Skeletal muscle satellite cell (primary cell): ENCODE results near the gene TXNL1.
"Not testable (repeated sequence)": the region's sequence is repeated elsewhere in the genome, so short reads cannot be mapped to it uniquely, and the experiment has no call there.

Experiments
- H3K27me3 ChIP-seq: 2 replicates; pipeline ENCODE4 v1.7.0; 2013; ENCODE audit warnings: low read length; ENCODE audit not compliant: control insufficient read depth, insufficient read depth
- H3K36me3 ChIP-seq: 2 replicates; pipeline ENCODE4 v1.7.0; 2013; ENCODE audit warnings: mild to moderate bottlenecking, control low read depth, low read length; ENCODE audit not compliant: insufficient read depth
- H3K4me1 ChIP-seq: 2 replicates; pipeline ENCODE4 v1.7.0; 2013; ENCODE audit warnings: low read length; ENCODE audit not compliant: control insufficient read depth, insufficient read depth
- H3K4me2 ChIP-seq: 2 replicates; pipeline ENCODE4 v1.7.0; 2013; ENCODE audit warnings: mild to moderate bottlenecking, low read length
- H3K4me3 ChIP-seq: 2 replicates; pipeline ENCODE4 v1.7.0; 2013; ENCODE audit warnings: low read length
- H3K9ac ChIP-seq: 2 replicates; pipeline ENCODE4 v1.7.0; 2013; ENCODE audit warnings: mild to moderate bottlenecking, low read depth, low read length, moderate library complexity
- H3K9me3 ChIP-seq: replicated peaks from 2 replicates; pipeline ENCODE4 v1.7.0; 2013; ENCODE audit warnings: mild to moderate bottlenecking, control low read depth, low read length

Gene TXNL1

DNA sequence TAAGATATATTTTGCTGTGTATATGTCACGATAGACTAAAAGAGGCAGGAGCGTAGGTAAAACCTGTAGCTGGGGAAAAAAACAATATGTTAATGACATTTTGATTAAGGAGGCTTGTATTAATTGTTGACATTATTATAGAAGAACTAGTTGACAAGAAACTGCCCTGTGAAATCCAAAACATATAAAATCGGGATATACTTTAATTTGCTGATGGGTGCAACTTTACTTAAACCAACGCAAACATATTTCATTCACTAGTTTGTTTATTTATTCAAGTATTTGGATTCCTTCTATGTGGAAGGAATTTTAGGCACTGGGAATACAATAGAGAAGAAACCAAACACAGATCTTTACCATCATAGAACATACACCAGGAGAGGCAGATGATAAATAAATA lies 20.7 kb upstream of the TXNL1 start:
- Histone ChIP-seq H3K9me3 (no peaks in the 10 kb centered on the region), H3K36me3 (no peaks in the 10 kb centered on the region)

DNA sequence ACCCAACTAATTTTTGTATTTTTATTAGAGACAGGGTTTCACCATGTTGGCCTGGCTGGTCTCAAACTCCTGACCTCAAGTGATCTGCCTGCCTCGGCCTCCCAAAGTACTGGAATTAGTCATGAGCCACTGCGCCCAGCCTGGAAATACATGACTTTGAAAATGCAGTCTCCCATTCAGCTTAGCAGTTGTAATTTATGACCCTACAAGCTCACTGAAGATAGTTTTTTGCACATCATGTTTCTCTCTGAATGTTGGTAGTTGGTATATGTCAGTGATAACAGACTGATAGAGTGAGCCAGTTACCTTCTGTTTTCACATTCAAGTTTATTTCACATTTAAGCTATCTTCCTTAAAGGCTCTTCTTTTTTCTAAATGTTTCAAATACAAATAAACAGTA lies 19.9 kb upstream of the TXNL1 start:
- Histone ChIP-seq H3K9me3 (no peaks in the 10 kb centered on the region), H3K36me3 (no peaks in the 10 kb centered on the region), H3K27me3 (no peaks in the 10 kb centered on the region), H3K4me2 (no peak overlapping the region), H3K9ac (no peak overlapping the region), H3K4me1 (peaks cover 8% of the 10 kb centered on the region), H3K4me3 (no peak overlapping the region)

More for the DNA sequence above, 20.7 kb upstream of the TXNL1 start:
- Histone ChIP-seq H3K4me2 (no peak overlapping the region), H3K4me3 (no peak overlapping the region), H3K27me3 (no peaks in the 10 kb centered on the region), H3K9ac (no peak overlapping the region), H3K4me1 (peaks cover 8% of the 10 kb centered on the region)

DNA sequence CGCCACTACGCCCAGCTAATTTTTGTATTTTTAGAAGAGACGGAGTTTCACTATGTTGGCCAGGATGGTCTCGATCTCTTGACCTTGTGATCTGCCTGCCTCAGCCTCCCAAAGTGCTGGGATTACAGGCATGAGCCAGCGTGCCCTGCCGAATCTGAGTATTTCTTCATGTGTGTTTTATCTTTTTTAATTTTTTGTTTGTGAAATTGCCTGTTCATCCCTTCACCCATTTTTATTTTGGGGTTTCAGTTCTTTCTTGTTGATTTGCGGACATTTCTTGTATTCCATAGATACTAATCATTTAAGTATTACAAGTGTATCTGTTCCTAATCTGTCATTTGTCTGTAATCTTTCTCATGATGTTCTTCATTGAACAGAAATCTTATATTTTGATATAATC lies 15.9 kb upstream of the TXNL1 start:
- not testable (repeated sequence) for H3K36me3 ChIP-seq, H3K4me2 ChIP-seq, H3K4me3 ChIP-seq, H3K4me1 ChIP-seq, H3K9me3 ChIP-seq, H3K27me3 ChIP-seq, H3K9ac ChIP-seq

DNA sequence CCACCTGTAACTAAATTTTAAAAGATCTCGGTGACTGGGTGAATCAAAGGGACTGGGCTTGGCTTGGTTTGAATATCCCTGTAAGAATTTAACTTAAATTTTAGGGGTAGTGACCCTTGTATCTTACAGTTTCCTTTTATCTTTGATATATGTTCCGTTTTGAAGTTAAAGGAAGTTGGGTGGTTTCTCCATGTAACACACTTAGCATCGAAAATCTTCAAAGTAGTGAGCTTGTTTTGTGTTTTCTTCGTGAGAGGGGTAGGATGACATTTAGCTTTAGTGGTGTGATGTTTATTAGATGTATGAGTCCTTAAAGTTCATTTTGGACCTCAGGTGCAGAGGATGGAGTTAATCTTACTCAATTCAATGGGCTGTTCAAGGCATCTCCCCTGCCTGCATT lies 14.4 kb upstream of the TXNL1 start:
- no peak overlapping the region for H3K4me2 ChIP-seq
- peaks cover 9% of the 10 kb centered on the region for H3K4me1 ChIP-seq
- H3K9ac ChIP-seq = no peak overlapping the region
- no peak overlapping the region for H3K4me3 ChIP-seq
- no peaks in the 10 kb centered on the region for H3K36me3 ChIP-seq
- no peaks in the 10 kb centered on the region for H3K27me3 ChIP-seq
- H3K9me3 ChIP-seq = no peaks in the 10 kb centered on the region

DNA sequence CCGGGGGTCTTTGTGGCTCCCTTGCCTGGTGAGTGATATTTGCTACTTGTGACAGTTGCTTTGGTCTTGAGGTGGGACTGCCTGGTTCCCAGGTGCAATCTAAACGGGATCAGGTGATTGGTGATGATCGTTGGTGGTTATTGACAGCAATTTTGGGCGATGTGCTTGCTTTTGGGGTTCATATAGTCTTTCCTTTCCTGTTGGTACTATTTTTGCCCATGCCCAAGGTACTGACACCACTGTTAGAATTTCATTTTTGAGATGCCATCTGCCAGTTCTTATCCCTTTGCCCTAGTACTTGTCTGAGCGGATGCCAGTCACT lies 13.3 kb upstream of the TXNL1 start:
- Histone ChIP-seq H3K36me3 (no peaks in the 10 kb centered on the region), H3K27me3 (no peaks in the 10 kb centered on the region), H3K4me2 (peak overlapping the region; percentile 94), H3K9ac (peak overlapping the region; percentile 89), H3K4me3 (peak overlapping the region; percentile 98), H3K9me3 (no peaks in the 10 kb centered on the region), H3K4me1 (peaks cover 9% of the 10 kb centered on the region)

DNA sequence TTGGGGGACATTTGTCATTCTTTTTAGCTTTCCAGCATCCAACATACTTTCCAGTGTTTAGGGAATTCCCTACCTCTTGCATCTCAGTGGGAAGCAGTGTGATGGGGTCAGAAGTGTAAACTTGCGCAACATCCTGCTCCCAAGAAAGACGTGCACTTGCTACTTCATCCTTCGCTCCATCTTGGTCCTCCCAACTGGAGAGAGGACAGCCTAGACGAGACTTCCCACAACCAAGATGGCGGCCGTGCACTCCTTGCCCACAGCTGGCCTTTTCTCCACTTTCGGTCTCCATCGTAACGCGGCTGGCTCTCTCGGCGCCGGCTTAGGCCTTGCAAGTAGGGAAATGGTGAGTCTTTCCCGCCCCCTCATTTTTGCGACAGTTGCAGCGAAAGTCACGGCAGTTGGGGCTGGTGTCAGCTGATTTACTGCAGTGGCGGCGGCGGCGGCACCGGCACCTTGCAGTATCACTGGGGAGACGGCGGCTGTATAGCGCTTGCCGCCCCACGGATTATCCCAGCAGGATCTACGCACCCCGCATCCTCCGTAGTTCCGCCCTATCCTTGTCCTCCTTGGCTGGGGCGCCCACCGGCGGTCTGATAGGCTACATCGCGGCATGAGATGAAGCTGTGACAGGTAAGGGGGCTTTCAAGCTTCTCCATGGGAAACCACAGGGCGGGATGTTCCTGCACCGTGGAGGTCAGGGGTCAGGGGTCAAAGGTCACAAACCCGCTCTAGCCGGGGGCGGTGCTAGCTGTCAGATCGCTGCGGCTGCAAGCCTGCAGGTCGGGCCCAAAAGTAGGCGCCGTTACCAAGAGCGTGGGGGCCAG lies 12.8 kb upstream of the TXNL1 start, which contains the start of gene WDR7:
TSS of gene WDR7 (plus strand) at position 416 of the 827 bp plus-strand sequence. CDS start 21,157 bp downstream, outside the sequence.
- Histone ChIP-seq H3K4me2 (peak within 1 kb of the TSS; percentile 94), H3K36me3 (no peaks in the 10 kb centered on the region), H3K9ac (peak within 1 kb of the TSS; percentile 89), H3K4me3 (peak within 1 kb of the TSS; percentile 98), H3K9me3 (no peaks in the 10 kb centered on the region), H3K27me3 (no peaks in the 10 kb centered on the region), H3K4me1 (peaks cover 9% of the 10 kb centered on the region)

DNA sequence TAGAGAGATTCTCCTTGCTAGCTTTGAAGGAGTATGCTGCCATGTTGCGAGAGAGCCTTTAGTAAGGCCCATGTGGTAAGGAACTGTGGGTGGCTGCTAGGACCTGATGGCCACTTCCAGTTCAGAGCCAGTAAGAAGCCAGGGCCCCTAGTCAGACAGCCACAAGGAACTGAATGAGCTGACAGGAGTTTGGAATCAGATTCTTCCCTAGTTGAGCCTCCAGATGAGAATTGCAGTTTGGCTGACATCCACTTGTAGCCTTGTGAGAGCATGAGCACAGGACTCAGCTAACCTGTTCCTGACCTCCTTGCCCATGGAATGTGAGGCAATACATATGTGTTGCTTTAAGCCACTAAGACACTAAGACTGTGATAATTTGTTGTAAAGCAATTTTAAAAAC lies 11.6 kb upstream of the TXNL1 start:
- Histone ChIP-seq H3K4me3 (no peak overlapping the region), H3K9ac (no peak overlapping the region), H3K4me2 (no peak overlapping the region), H3K36me3 (no peaks in the 10 kb centered on the region), H3K27me3 (no peaks in the 10 kb centered on the region), H3K4me1 (peaks cover 9% of the 10 kb centered on the region), H3K9me3 (no peaks in the 10 kb centered on the region)

DNA sequence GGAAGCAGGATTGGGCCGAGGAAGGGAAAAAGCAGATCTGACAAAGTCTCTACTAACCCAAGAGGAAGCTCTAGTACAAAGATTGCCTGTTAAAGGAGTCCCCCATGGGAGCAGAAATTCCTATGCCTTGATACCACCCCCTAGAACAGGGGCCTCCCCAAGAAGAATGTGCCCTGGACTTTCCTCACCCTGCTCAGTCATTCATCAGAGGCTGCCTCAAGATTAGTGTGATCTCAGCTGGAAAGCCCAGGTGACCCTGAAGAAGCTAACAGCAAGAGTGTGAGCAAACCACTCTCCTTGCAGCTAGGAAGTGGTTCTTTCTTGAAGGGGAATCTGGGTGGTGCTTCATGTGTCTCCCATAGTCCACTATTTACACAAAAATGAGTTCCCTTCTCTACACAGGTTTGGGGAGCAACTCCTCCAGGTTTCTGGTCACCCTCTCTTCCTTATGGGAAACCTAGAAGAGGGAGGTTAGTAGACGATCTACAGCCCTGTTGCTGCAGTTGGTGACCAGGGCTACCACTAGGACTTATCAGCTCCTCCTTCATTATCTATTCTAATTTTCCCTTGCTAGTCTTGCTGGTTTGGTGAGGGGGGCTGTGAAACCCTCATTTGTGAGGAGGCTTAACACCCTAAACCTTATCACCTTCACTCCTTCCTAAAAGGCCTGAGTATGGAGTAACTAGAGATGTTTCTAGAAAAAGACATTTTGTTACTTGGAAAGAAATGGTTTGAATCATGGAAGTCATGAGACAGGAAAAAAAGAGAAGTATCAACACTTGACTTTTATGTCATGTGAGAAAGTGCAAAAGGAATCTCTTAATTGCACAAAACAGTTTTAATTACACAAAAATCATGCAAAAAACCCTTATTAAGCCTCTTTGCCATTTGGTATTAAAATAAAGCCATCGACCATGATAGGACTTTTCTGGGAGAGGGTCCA lies 9.8 kb upstream of the TXNL1 start:
- H3K9me3 ChIP-seq = no peaks in the 10 kb centered on the region
- H3K4me3 ChIP-seq = no peak overlapping the region
- no peaks in the 10 kb centered on the region for H3K27me3 ChIP-seq
- H3K4me1 ChIP-seq = peaks cover 9% of the 10 kb centered on the region
- no peak overlapping the region for H3K9ac ChIP-seq
- no peak overlapping the region for H3K4me2 ChIP-seq
- H3K36me3 ChIP-seq = no peaks in the 10 kb centered on the region

DNA sequence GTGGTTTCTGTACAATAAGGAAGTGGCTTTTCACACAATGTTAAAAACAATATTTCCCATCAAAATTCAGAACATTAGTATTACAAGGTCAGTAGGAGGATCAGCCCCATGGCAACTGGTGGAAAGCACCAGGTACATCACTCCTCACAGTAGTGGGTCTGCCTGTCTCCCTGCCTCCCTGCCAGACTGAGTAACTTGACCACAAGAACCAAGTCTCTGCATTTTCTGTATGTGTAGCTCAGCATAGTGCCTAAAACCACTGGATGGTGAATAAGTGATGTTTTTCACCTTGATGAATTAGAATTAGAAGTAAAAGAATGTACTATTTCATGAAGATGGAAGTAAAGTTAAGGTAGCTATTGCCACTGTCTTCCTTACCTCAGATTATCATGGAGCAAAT lies 8.7 kb upstream of the TXNL1 start:
- no peaks in the 10 kb centered on the region for H3K27me3 ChIP-seq
- H3K9ac ChIP-seq = no peak overlapping the region
- H3K4me1 ChIP-seq = peaks cover 7% of the 10 kb centered on the region
- no peak overlapping the region for H3K4me3 ChIP-seq
- no peaks in the 10 kb centered on the region for H3K36me3 ChIP-seq
- H3K9me3 ChIP-seq = no peaks in the 10 kb centered on the region
- H3K4me2 ChIP-seq = no peak overlapping the region

DNA sequence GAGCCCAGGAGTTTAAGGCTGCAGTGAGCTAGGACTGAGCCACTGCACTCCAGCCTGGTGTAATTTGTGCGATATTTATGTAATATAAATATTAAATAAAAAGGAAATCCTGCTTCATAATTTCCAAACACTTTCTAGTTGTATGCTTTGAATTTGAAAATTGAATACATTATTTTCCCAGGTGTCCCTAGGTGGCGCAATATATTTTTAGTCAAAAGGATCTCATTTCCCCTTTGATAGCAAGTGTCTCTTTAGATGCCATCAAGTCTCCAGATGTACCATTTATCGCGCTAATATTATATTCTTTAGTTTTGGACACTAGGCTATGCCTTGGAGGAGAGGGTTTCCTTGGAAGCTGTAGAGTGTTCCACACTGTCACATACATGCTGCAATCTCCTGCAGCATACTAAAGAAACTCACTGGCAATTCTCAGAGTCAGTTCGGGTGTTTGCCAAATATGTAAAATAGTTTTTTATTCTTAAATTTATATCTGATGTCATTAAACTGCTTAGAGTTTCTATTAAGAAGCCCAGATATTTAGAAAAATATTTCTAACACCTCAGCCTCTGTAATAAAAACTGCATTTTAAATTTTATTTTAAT lies 7.1 kb upstream of the TXNL1 start:
- Histone ChIP-seq H3K4me3 (no peak overlapping the region), H3K4me1 (peaks cover 10% of the 10 kb centered on the region), H3K36me3 (no peaks in the 10 kb centered on the region), H3K27me3 (no peaks in the 10 kb centered on the region), H3K4me2 (no peak overlapping the region), H3K9me3 (no peaks in the 10 kb centered on the region), H3K9ac (no peak overlapping the region)

DNA sequence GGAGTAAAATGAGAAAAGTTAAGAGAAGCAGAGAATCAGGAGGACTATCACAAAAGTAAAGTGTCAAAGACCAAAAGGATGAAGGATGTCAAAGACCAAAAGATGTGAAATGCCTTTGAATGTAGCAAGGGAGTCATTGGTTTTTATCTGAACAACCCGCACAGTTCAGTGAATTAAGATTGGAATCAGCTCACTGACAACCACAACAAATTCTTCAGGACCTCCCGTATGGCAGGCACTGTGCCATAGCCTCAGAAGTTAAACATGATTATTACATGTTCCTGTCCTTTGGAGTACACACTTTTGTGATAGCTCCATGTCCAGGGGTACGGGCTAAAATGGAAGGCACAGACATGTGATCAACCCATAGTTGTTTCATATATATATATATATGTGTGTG lies 5.0 kb upstream of the TXNL1 start:
- no peak overlapping the region for H3K4me2 ChIP-seq
- H3K4me3 ChIP-seq = no peak overlapping the region

More for the DNA sequence above, 5.0 kb upstream of the TXNL1 start:
- Histone ChIP-seq H3K36me3 (no peaks in the 10 kb centered on the region), H3K9me3 (no peaks in the 10 kb centered on the region), H3K4me1 (peaks cover 15% of the 10 kb centered on the region), H3K27me3 (no peaks in the 10 kb centered on the region), H3K9ac (no peak overlapping the region)
